HepG2 (cell line): Measurements from ENCODE around the gene LIPA. TPM values are rescaled to one million over a fixed set of nuclear protein-coding genes. Genes with fewer than 3 reads are reported as not detected.

Experiments used
- ATAC-seq: fragments of 200-7000 bp; cut with Tn5 transposase; 3 replicates; pipeline ENCODE4 v1.9.1; 2020; ENCODE audit warnings: mild to moderate bottlenecking, moderate library complexity
- BruUV-seq: library from RNA; stranded (reverse); fragments of 400-500 nt; replicated peaks from 2 replicates; lab custom pipeline; 2021; lab: Mats Ljungman, UMichigan
- CTCF ChIA-PET: fragments of 300-600 bp; formaldehyde crosslinking; extraction: SDS; loops from one replicate; lab custom pipeline; 2021; ENCODE audit warnings: low total read pairs, inconsistent platforms, low intra/inter-chr PET ratio; lab: Yijun Ruan, JAX
- POLR2A ChIA-PET: fragments of 350-600 bp; sonication (Branson Sonifier 250); formaldehyde crosslinking; loops from one replicate; lab custom pipeline; 2020; ENCODE audit warnings: antibody characterized with exemption, inconsistent platforms; lab: Yijun Ruan, JAX
- DNase-seq: peaks from one replicate; pipeline ENCODE4 v3.0.0-alpha.2; 2015; ENCODE audit warnings: low spot score
- FAIRE-seq: peaks from 3 replicates; lab custom pipeline; 2011; peaks lifted over from hg19 to GRCh38; lab: Jason Lieb, UNC
- H2AFZ ChIP-seq: one replicate; pipeline ENCODE4 v1.6.1; 2011; ENCODE audit warnings: low read length, inconsistent platforms
- H3K27ac ChIP-seq: fragments of 300-600 bp; 3 replicates; pipeline ENCODE4 v1.8.0; 2011; ENCODE audit warnings: mixed run types, mild to moderate bottlenecking, mixed read lengths, low read length, inconsistent platforms; ENCODE audit not compliant: insufficient read depth; ENCODE audit errors: extremely low read length
- H3K27me3 ChIP-seq, 2 experiments: fragments of 200-600 bp in 1 of 2; 2 replicates in 1 of 2; 3 replicates in 1 of 2; pipeline versions ENCODE4 v1.6.0 to v1.8.0; 2011; ENCODE audit warnings: low read length in 2 of 2, mild to moderate bottlenecking in 2 of 2, moderate library complexity in 2 of 2, inconsistent platforms in 1 of 2; ENCODE audit not compliant: insufficient read depth in 2 of 2, control insufficient read depth in 1 of 2
- H3K36me3 ChIP-seq, 2 experiments: fragments of 200-600 bp in 1 of 2; replicated peaks in 1 of 2; 2 replicates in 1 of 2; 3 replicates in 1 of 2; pipeline versions ENCODE4 v1.5.1 to v1.8.0; 2011; ENCODE audit warnings: low read length in 2 of 2, inconsistent platforms in 1 of 2; ENCODE audit not compliant: insufficient read depth in 2 of 2, control insufficient read depth in 1 of 2
- H3K4me1 ChIP-seq: 2 replicates; pipeline ENCODE4 v1.5.1; 2012; ENCODE audit warnings: low read length, inconsistent platforms; ENCODE audit not compliant: insufficient read depth
- H3K4me2 ChIP-seq: 2 replicates; pipeline ENCODE4 v1.6.0; 2011; ENCODE audit warnings: low read depth, low read length, inconsistent platforms
- H3K4me3 ChIP-seq, 3 experiments: fragments of 200-600 bp in 1 of 3; sonication (generic), shearing (Covaris generic) in 1 of 3; replicated peaks in 1 of 3; 2 replicates each; pipeline ENCODE4 v1.5.1; 2011 to 2016; ENCODE audit warnings: low read length in 3 of 3, inconsistent platforms in 2 of 3, low read depth in 2 of 3, mild to moderate bottlenecking in 2 of 3, control low read depth in 1 of 3, mixed read lengths in 1 of 3; ENCODE audit not compliant: insufficient read depth in 1 of 3
- H3K79me2 ChIP-seq: one replicate; pipeline ENCODE4 v1.6.1; 2011; ENCODE audit warnings: low read length, inconsistent platforms; ENCODE audit not compliant: insufficient read depth
- H3K9ac ChIP-seq: 2 replicates; pipeline ENCODE4 v1.6.0; 2011; ENCODE audit warnings: mild to moderate bottlenecking, low read depth, low read length, inconsistent platforms; ENCODE audit not compliant: insufficient read depth
- H3K9me3 ChIP-seq: 2 replicates; pipeline ENCODE4 v1.5.1; 2012; ENCODE audit warnings: mild to moderate bottlenecking, low read length
- H4K20me1 ChIP-seq: 2 replicates; pipeline ENCODE4 v1.6.0; 2011; ENCODE audit warnings: inconsistent platforms, mild to moderate bottlenecking, low read length, moderate library complexity; ENCODE audit not compliant: insufficient read depth
- ATF3 ChIP-seq: sonication (generic); formaldehyde crosslinking; IDR thresholded peaks from 2 replicates; pipeline ENCODE4 v1.4.0; 2020; ENCODE audit warnings: missing genetic modification reagents
- ELF1 ChIP-seq: sonication (generic); formaldehyde crosslinking; IDR thresholded peaks from 2 replicates; pipeline ENCODE4 v1.4.0; 2020; ENCODE audit warnings: missing genetic modification reagents
- GMEB1 ChIP-seq: sonication (generic); formaldehyde crosslinking; IDR thresholded peaks from 2 replicates; pipeline ENCODE4 v1.5.1; 2020; ENCODE audit warnings: missing genetic modification reagents, mild to moderate bottlenecking, borderline replicate concordance
- HOXA7 ChIP-seq: sonication (generic); formaldehyde crosslinking; IDR thresholded peaks from 2 replicates; pipeline ENCODE4 v1.8.1; 2022; ENCODE audit warnings: mild to moderate bottlenecking, missing genetic modification reagents, moderate library complexity
- RARA ChIP-seq: IDR thresholded peaks from 2 replicates; pipeline ENCODE4 v1.6.1; 2016; ENCODE audit warnings: missing genetic modification reagents, missing compliant biosample characterization
- RXRA ChIP-seq: sonication (generic); formaldehyde crosslinking; IDR thresholded peaks from 2 replicates; pipeline ENCODE4 v1.5.1; 2020; ENCODE audit warnings: missing genetic modification reagents
- SCMH1 ChIP-seq: sonication (generic); formaldehyde crosslinking; IDR thresholded peaks from 2 replicates; pipeline ENCODE4 v1.9.0; 2021; ENCODE audit warnings: missing genetic modification reagents, mild to moderate bottlenecking, borderline replicate concordance
- SRY ChIP-seq: sonication (generic); formaldehyde crosslinking; IDR thresholded peaks from 2 replicates; pipeline ENCODE4 v1.8.0; 2022; ENCODE audit warnings: mild to moderate bottlenecking, missing genetic modification reagents
- TFDP2 ChIP-seq: sonication (generic); formaldehyde crosslinking; IDR thresholded peaks from 2 replicates; pipeline ENCODE4 v1.4.0; 2020; ENCODE audit warnings: missing genetic modification reagents
- U2AF1 ChIP-seq: fragments of 200-400 bp; formaldehyde crosslinking; optimal IDR thresholded peaks from 2 replicates; pipeline ENCODE3; 2017; ENCODE audit warnings: mild to moderate bottlenecking, low read depth, low read length
- ZNF296 ChIP-seq: sonication (generic); formaldehyde crosslinking; conservative IDR thresholded peaks from 2 replicates; pipeline ENCODE4 v1.5.0; 2020; ENCODE audit warnings: mild to moderate bottlenecking, missing genetic modification reagents
- ZNF589 ChIP-seq: sonication (generic); formaldehyde crosslinking; conservative IDR thresholded peaks from 2 replicates; pipeline ENCODE4 v1.8.0; 2022; ENCODE audit warnings: mild to moderate bottlenecking, moderate library complexity, missing genetic modification reagents
- ZNF652 ChIP-seq: IDR thresholded peaks from 2 replicates; pipeline ENCODE4 v1.6.1; 2016; ENCODE audit warnings: low read depth, borderline replicate concordance
- ZNF773 ChIP-seq: sonication (generic); formaldehyde crosslinking; IDR thresholded peaks from 2 replicates; pipeline ENCODE4 v1.4.0; 2020; ENCODE audit warnings: missing genetic modification reagents, borderline replicate concordance
- WGBS: methylation state at CpG from one replicate; pipeline ENCODE4 v1.1.6; 2017; ENCODE audit warnings: low lambda C conversion rate; 5-methylcytosine and 5-hydroxymethylcytosine counted together
- in situ Hi-C: cut with HindIII; loops from 2 replicates; pipeline ENCODE4 v1.10.0; 2017; ENCODE audit warnings: low pct_unique_long_range_greater_than_20kb; ENCODE audit not compliant: extremely low pct_ligation_motif_present
- intact Hi-C: fragments of 100-400 bp; cut with micrococcal nuclease; formaldehyde crosslinking; loops from one replicate; pipeline ENCODE4 v1.10.0; 2022; ENCODE audit not compliant: unreplicated experiment
- polyA plus RNA-seq, 8 experiments: library from polyadenylated mRNA; depleted of rRNA in 3 of 8; stranded (reverse) in 7 of 8; unstranded in 1 of 8; fragments of >200 nt; fragmentation: Illumina TruSeq in 4 of 8; extraction: Trizol in 4 of 8; gene quantifications; 2 replicates each; pipeline versions ENCODE4 v1.2.1 to v1.2.3, GENCODE V29; 2011 to 2016; ENCODE audit warnings: low read depth in 4 of 8, missing spikeins in 1 of 8, mixed read lengths in 1 of 8; ENCODE audit not compliant: insufficient read depth in 1 of 8
- total RNA-seq, 5 experiments: library from RNA; depleted of rRNA; stranded (reverse); fragments of >200 nt; fragmentation: Illumina TruSeq; extraction: Trizol; gene quantifications; 2 replicates each; pipeline ENCODE4 v1.2.3, GENCODE V29; 2016; ENCODE audit warnings: low read depth in 1 of 5

Gene LIPA
- total and polyA plus RNA-seq, 2 of the 13 experiments (the other 11 are each of a cell fraction or from before 2014, with no cell fraction given) = 57.1 to 79.5 TPM

GRCh38 chr10:89215511-89215910 is 36.1 kb downstream of the LIPA start:
- no peak for TF ChIP-seq RXRA (CRISPR knock-in tag)
- no peak for TF ChIP-seq HOXA7 (CRISPR knock-in tag)
- no peak for TF ChIP-seq RARA (CRISPR knock-in tag)
- TF ChIP-seq ATF3 = no peak
- no peak for TF ChIP-seq TFDP2 (CRISPR knock-in tag)
- no peak for TF ChIP-seq ELF1 (CRISPR knock-in tag)
- TF ChIP-seq SCMH1 (CRISPR knock-in tag) = no peak
- TF ChIP-seq ZNF589 (CRISPR knock-in tag) = no peak
- TF ChIP-seq ZNF296 (CRISPR knock-in tag) = no peak
- TF ChIP-seq U2AF1 = no peak
- no peak for TF ChIP-seq ZNF773
- no peak for TF ChIP-seq SRY
- no peak for TF ChIP-seq GMEB1 (CRISPR knock-in tag)
- no peak for TF ChIP-seq ZNF652 (CRISPR knock-in tag)
- intact Hi-C loops = no loop called here
- no peaks in the 10 kb centered on the region for H3K4me1 ChIP-seq
- no peaks in the 10 kb centered on the region for H3K79me2 ChIP-seq
- H4K20me1 ChIP-seq = peaks cover 6% of the 10 kb centered on the region; the same call in 1 of the 2 replicates
- H2AFZ ChIP-seq = no peak overlapping the region
- H3K9ac ChIP-seq = no peak overlapping the region
- peaks cover 1 to 19% of the 10 kb centered on the region in 2 experiments; a peak in 3 of 5 replicates for H3K36me3 ChIP-seq
- no peak for FAIRE-seq
- in situ Hi-C loops = loop anchor here (25.0 kb wide), 1 partner anchor 378 kb away; no protein-coding TSS in a partner anchor
- ChIA-PET POLR2A (no interaction called here), CTCF (no interaction called here)
- H3K9me3 ChIP-seq = no peaks in the 10 kb centered on the region
- no peak for ATAC-seq
- no peak overlapping the region for H3K4me2 ChIP-seq
- WGBS = 100% methylated on average over 1 of the region's 1 CpG
- no peak for DNase-seq
- no TSS peak for BruUV-seq
- no peak overlapping the region for H3K27ac ChIP-seq
- no peaks in the 10 kb centered on the region for H3K27me3 ChIP-seq
- no peak overlapping the region for H3K4me3 ChIP-seq
